GM12878 (cell line): ENCODE data around the gene UST.

Experiments
- ATF2 ChIP-seq: IDR thresholded peaks from 2 replicates; pipeline ENCODE4 v1.6.1; 2012; ENCODE audit warnings: low read length, inconsistent platforms
- CBX5 ChIP-seq: sonication (generic); IDR thresholded peaks from 2 replicates; pipeline ENCODE4 v1.6.1; 2016; ENCODE audit warnings: low read depth, moderate library complexity, mild to moderate bottlenecking, inconsistent platforms
- CHD1 ChIP-seq: IDR thresholded peaks from 2 replicates; pipeline ENCODE4 v1.6.1; 2012; ENCODE audit warnings: low read depth, low read length, improper control_type of control experiment
- CHD2 ChIP-seq: IDR thresholded peaks from 2 replicates; pipeline ENCODE4 v1.6.1; 2011; ENCODE audit warnings: low read depth, low read length, improper control_type of control experiment, borderline replicate concordance
- CTCF ChIP-seq, 3 experiments: IDR thresholded peaks in 2 of 3; conservative IDR thresholded peaks in 1 of 3; 2 replicates each; pipeline ENCODE4 v1.5.1; 2011; ENCODE audit warnings: low read depth in 3 of 3, low read length in 3 of 3, mild to moderate bottlenecking in 3 of 3, control low read depth in 2 of 3, moderate library complexity in 2 of 3, inconsistent platforms in 1 of 3, mixed read lengths in 1 of 3; ENCODE audit not compliant: control insufficient read depth in 2 of 3, insufficient read depth in 1 of 3; ENCODE audit errors: extremely low read depth in 1 of 3
- EZH2 ChIP-seq: IDR thresholded peaks from 2 replicates; pipeline ENCODE4 v1.6.1; 2012; ENCODE audit warnings: low read depth, mild to moderate bottlenecking, control low read depth, inconsistent platforms, low read length, borderline replicate concordance; ENCODE audit not compliant: control insufficient read depth
- FOXM1 ChIP-seq: IDR thresholded peaks from 2 replicates; pipeline ENCODE4 v1.6.1; 2012; ENCODE audit warnings: low read depth, mild to moderate bottlenecking, inconsistent platforms, low read length, moderate library complexity
- JUND ChIP-seq: IDR thresholded peaks from 2 replicates; pipeline ENCODE4 v1.6.1; 2012; ENCODE audit warnings: low read depth, mild to moderate bottlenecking, low read length, improper control_type of control experiment, moderate library complexity
- PBX3 ChIP-seq: IDR thresholded peaks from 2 replicates; pipeline ENCODE4 v1.6.1; 2011; ENCODE audit warnings: mild to moderate bottlenecking, low read depth, low read length, moderate library complexity; ENCODE audit not compliant: insufficient replicate concordance
- POLR2A ChIP-seq: IDR thresholded peaks from 2 replicates; pipeline ENCODE4 v1.6.1; 2011; ENCODE audit warnings: low read depth, mild to moderate bottlenecking, low read length
- POLR2AphosphoS5 ChIP-seq: IDR thresholded peaks from 2 replicates; pipeline ENCODE4 v1.6.1; 2011; ENCODE audit warnings: mild to moderate bottlenecking, low read length, inconsistent platforms
- RAD21 ChIP-seq: IDR thresholded peaks from 2 replicates; pipeline ENCODE4 v1.6.1; 2011; ENCODE audit warnings: mild to moderate bottlenecking, low read depth, low read length, moderate library complexity; ENCODE audit not compliant: insufficient read depth
- ZBTB11 ChIP-seq: fragments of 450-650 bp; formaldehyde crosslinking; IDR thresholded peaks from 2 replicates; pipeline ENCODE4 v1.5.0; 2022; ENCODE audit warnings: mild to moderate bottlenecking, missing genetic modification characterization
- ZNF384 ChIP-seq: IDR thresholded peaks from 2 replicates; pipeline ENCODE4 v1.6.1; 2012; ENCODE audit warnings: low read depth, mild to moderate bottlenecking, low read length, improper control_type of control experiment, borderline replicate concordance

- TF ChIP-seq ZBTB11 (CRISPR knock-in tag) (no peak), CBX5 (no peak), CHD2 (no peak), JUND (no peak), POLR2AphosphoS5 (no peak), ATF2 (no peak), CHD1 (no peak), PBX3 (peak; percentile 28), FOXM1 (0 out of 2 replicates have a peak, but pooled peaks have one; percentile 23), ZNF384 (no peak), POLR2A (no peak), EZH2 (no peak), CTCF (IDR thresholded peaks at IDR 0.05 in 2 of 3, conservative IDR thresholded peaks at IDR 0.05 in 1 of 3; ENCODE audit: control insufficient read depth in 2 of 3, extremely low read depth in 1 of 3, insufficient read depth in 1 of 3, low read depth in 3 of 3, low read length in 3 of 3) (peak; percentile 45 to 62 (median 45)), RAD21 (peak; percentile 53; the same call in 1 of the 2 replicates)
Observed at GRCh38 chr6:149043476-149044130, 296.8 kb downstream of the UST start.
